ENCODE measurements around the gene MCRS1. TPM values are rescaled to one million over a fixed set of nuclear protein-coding genes. Genes with fewer than 3 reads are reported as not detected.

MCRS1 gene
- total and polyA plus RNA-seq, 2 experiments from 2014 or later = 105 to 139 TPM

- H3K4me3 ChIP-seq = no peak overlapping the region
- ATAC-seq (no peak), DNase-seq (ENCODE audit: low spot score) (no peak)
- H3K9me2 ChIP-seq (ENCODE audit: insufficient read depth) = no peaks in the 10 kb centered on the region
- no peaks in the 10 kb centered on the region; the same call in 2 of the 3 replicates for H3K9me3 Mint-ChIP-seq
- H3K4me2 ChIP-seq = no peak overlapping the region
- no peaks in the 10 kb centered on the region for H3K36me3 ChIP-seq (ENCODE audit: insufficient read depth)
- peaks cover 98% of the 10 kb centered on the region for H3K27me3 ChIP-seq (ENCODE audit: insufficient read depth)
- no peak overlapping the region; the same call in 2 of the 3 replicates for H3K4me3 Mint-ChIP-seq
- H3K79me2 ChIP-seq (replicated peaks; ENCODE audit: insufficient read depth) = no peaks in the 10 kb centered on the region
- no peak overlapping the region; the same call in 1 of the 2 replicates for H3K27ac Mint-ChIP-seq
- H2AFZ ChIP-seq = no peak overlapping the region
- H3K36me3 Mint-ChIP-seq (ENCODE audit: low read depth) = no peaks in the 10 kb centered on the region
- H3F3A ChIP-seq (replicated peaks; ENCODE audit: low read depth) = no peaks in the 10 kb centered on the region
- H3K27me3 Mint-ChIP-seq (ENCODE audit: insufficient read depth, low read depth, poor library complexity) = peaks cover 86% of the 10 kb centered on the region
- H3K27ac ChIP-seq (ENCODE audit: low read depth) = no peak overlapping the region
- peaks cover 8% of the 10 kb centered on the region; the same call in 1 of the 2 replicates for H3K4me1 ChIP-seq (ENCODE audit: insufficient read depth)
- H3K4me1 Mint-ChIP-seq = peaks cover 25% of the 10 kb centered on the region
- no peak for TF ChIP-seq POLR2AphosphoS5 (IDR thresholded peaks at IDR 0.05; ENCODE audit: low read depth)
- no peak for TF ChIP-seq CREB1 (CRISPR knock-in tag; IDR thresholded peaks at IDR 0.05; ENCODE audit: low read depth)
- no peak for TF ChIP-seq NANOG (IDR thresholded peaks at IDR 0.05; ENCODE audit: borderline replicate concordance)
- H4K20me1 ChIP-seq (replicated peaks; ENCODE audit: insufficient read depth) = no peaks in the 10 kb centered on the region
These were observed 20.8 kb downstream of the MCRS1 start for GRCh38 chr12:49547090-49547690.

DNA sequence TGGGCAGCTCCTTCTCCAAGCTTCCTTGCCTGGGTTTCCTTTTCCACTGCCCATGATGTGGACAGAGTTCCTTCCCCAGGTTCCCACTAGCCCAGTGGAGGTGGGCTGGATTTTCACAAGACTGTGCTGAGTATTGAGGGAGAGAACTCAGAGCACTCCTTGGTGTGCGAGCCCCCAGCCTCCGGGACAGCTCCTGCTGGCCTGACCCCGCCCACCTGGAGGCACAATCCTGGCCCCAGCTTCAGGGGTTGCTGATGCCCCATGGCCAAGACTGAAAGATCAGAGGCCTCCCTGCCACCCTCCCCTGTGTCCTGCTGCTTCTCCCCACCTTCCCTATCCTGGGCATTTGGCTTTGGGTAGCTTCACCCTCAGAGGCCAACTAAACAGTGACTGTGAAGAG is 21.5 kb downstream of the MCRS1 start:
- peaks cover 99% of the 10 kb centered on the region for H3K27me3 ChIP-seq (ENCODE audit: insufficient read depth)
- H3K79me2 ChIP-seq (replicated peaks; ENCODE audit: insufficient read depth) = no peaks in the 10 kb centered on the region
- peaks cover 8% of the 10 kb centered on the region; the same call in 1 of the 2 replicates for H3K4me1 ChIP-seq (ENCODE audit: insufficient read depth)
- Mint-ChIP-seq H3K9me3 (no peaks in the 10 kb centered on the region; the same call in 2 of the 3 replicates), H3K27me3 (ENCODE audit: insufficient read depth, low read depth, poor library complexity) (peaks cover 93% of the 10 kb centered on the region), H3K36me3 (ENCODE audit: low read depth) (no peaks in the 10 kb centered on the region), H3K4me3 (no peak overlapping the region), H3K27ac (no peak overlapping the region), H3K4me1 (peaks cover 25% of the 10 kb centered on the region)
- DNase-seq (ENCODE audit: low spot score) = no peak
- no peaks in the 10 kb centered on the region for H3F3A ChIP-seq (replicated peaks; ENCODE audit: low read depth)
- H4K20me1 ChIP-seq (replicated peaks; ENCODE audit: insufficient read depth) = no peaks in the 10 kb centered on the region; the same call in 1 of the 2 replicates
- no peak overlapping the region for H3K27ac ChIP-seq (ENCODE audit: low read depth)
- H3K4me3 ChIP-seq = no peak overlapping the region
- H3K36me3 ChIP-seq (ENCODE audit: insufficient read depth) = no peaks in the 10 kb centered on the region
- no peak overlapping the region for H3K4me2 ChIP-seq
- H2AFZ ChIP-seq = no peak overlapping the region
- ATAC-seq = no peak
- H3K9me2 ChIP-seq (ENCODE audit: insufficient read depth) = no peaks in the 10 kb centered on the region
- TF ChIP-seq ZNF114 (CRISPR knock-in tag; IDR thresholded peaks at IDR 0.05) (no peak), EZH2phosphoT487 (IDR thresholded peaks at IDR 0.05; ENCODE audit: unreplicated experiment) (no peak), JUNB (IDR thresholded peaks at IDR 0.05; ENCODE audit: unreplicated experiment) (no peak), STAT1 (IDR thresholded peaks at IDR 0.05; ENCODE audit: unreplicated experiment) (no peak), ETS1 (IDR thresholded peaks at IDR 0.05) (no peak), REST (IDR thresholded peaks at IDR 0.05; ENCODE audit: unreplicated experiment) (no peak), EZH2 (IDR thresholded peaks at IDR 0.05; ENCODE audit: low read depth, unreplicated experiment) (no peak), ZNF331 (CRISPR knock-in tag; IDR thresholded peaks at IDR 0.05; ENCODE audit: low read depth) (no peak)
- TF ChIP-seq, protein P1, sequence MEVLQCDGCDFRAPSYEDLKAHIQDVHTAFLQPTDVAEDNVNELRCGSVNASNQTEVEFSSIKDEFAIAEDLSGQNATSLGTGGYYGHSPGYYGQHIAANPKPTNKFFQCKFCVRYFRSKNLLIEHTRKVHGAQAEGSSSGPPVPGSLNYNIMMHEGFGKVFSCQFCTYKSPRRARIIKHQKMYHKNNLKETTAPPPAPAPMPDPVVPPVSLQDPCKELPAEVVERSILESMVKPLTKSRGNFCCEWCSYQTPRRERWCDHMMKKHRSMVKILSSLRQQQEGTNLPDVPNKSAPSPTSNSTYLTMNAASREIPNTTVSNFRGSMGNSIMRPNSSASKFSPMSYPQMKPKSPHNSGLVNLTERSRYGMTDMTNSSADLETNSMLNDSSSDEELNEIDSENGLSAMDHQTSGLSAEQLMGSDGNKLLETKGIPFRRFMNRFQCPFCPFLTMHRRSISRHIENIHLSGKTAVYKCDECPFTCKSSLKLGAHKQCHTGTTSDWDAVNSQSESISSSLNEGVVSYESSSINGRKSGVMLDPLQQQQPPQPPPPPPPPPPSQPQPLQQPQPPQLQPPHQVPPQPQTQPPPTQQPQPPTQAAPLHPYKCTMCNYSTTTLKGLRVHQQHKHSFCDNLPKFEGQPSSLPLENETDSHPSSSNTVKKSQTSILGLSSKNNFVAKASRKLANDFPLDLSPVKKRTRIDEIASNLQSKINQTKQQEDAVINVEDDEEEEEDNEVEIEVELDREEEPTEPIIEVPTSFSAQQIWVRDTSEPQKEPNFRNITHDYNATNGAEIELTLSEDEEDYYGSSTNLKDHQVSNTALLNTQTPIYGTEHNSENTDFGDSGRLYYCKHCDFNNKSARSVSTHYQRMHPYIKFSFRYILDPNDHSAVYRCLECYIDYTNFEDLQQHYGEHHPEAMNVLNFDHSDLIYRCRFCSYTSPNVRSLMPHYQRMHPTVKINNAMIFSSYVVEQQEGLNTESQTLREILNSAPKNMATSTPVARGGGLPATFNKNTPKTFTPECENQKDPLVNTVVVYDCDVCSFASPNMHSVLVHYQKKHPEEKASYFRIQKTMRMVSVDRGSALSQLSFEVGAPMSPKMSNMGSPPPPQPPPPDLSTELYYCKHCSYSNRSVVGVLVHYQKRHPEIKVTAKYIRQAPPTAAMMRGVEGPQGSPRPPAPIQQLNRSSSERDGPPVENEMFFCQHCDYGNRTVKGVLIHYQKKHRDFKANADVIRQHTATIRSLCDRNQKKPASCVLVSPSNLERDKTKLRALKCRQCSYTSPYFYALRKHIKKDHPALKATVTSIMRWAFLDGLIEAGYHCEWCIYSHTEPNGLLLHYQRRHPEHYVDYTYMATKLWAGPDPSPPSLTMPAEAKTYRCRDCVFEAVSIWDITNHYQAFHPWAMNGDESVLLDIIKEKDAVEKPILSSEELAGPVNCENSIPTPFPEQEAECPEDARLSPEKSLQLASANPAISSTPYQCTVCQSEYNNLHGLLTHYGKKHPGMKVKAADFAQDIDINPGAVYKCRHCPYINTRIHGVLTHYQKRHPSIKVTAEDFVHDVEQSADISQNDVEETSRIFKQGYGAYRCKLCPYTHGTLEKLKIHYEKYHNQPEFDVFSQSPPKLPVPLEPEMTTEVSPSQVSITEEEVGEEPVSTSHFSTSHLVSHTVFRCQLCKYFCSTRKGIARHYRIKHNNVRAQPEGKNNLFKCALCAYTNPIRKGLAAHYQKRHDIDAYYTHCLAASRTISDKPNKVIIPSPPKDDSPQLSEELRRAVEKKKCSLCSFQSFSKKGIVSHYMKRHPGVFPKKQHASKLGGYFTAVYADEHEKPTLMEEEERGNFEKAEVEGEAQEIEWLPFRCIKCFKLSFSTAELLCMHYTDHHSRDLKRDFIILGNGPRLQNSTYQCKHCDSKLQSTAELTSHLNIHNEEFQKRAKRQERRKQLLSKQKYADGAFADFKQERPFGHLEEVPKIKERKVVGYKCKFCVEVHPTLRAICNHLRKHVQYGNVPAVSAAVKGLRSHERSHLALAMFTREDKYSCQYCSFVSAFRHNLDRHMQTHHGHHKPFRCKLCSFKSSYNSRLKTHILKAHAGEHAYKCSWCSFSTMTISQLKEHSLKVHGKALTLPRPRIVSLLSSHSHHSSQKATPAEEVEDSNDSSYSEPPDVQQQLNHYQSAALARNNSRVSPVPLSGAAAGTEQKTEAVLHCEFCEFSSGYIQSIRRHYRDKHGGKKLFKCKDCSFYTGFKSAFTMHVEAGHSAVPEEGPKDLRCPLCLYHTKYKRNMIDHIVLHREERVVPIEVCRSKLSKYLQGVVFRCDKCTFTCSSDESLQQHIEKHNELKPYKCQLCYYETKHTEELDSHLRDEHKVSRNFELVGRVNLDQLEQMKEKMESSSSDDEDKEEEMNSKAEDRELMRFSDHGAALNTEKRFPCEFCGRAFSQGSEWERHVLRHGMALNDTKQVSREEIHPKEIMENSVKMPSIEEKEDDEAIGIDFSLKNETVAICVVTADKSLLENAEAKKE (CRISPR knock-in tag; IDR thresholded peaks at IDR 0.05) = no peak
